HS-27A (cell line): Measurements from ENCODE around the gene TBXAS1.
A peak's percentile ranks its signal among the peaks of the same experiment; 100 is the strongest.
"Not testable (repeated sequence)": the region's sequence is repeated elsewhere in the genome, so short reads cannot be mapped to it uniquely, and the experiment has no call there.

Experiments used
- DNase-seq: peaks from one replicate; pipeline ENCODE4 v3.0.0-alpha.2; 2012; ENCODE audit warnings: low read depth, missing footprints

TBXAS1 gene

DNA sequence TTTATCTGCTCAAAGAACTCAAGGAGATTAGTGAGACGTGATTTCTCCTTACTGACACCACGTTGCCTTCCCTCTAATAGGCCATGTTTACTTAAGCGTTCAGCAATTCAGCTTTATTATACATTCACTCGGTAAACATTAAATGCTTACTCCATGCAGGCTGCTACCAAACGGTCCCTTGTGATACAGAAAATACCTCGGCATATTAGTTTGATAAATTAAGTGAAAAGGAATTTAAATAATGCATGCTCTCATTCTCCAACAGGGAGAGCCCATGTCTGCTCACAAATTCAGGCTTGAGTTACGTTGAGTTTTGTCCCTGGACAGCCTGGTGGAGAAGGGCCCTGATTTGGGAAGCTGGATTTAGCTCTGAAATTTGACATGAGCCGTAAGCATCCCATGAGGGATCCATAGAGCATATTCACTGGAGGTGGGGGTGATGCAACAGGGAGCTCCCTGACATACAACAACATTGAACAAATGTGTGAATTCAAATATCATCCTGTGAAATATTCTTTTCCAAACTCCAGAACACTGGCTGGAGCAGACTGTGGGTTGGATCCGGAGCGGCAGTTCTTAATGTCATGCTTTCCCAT lies 86.3 kb downstream of the TBXAS1 start:
- DNase-seq: no peak

DNA sequence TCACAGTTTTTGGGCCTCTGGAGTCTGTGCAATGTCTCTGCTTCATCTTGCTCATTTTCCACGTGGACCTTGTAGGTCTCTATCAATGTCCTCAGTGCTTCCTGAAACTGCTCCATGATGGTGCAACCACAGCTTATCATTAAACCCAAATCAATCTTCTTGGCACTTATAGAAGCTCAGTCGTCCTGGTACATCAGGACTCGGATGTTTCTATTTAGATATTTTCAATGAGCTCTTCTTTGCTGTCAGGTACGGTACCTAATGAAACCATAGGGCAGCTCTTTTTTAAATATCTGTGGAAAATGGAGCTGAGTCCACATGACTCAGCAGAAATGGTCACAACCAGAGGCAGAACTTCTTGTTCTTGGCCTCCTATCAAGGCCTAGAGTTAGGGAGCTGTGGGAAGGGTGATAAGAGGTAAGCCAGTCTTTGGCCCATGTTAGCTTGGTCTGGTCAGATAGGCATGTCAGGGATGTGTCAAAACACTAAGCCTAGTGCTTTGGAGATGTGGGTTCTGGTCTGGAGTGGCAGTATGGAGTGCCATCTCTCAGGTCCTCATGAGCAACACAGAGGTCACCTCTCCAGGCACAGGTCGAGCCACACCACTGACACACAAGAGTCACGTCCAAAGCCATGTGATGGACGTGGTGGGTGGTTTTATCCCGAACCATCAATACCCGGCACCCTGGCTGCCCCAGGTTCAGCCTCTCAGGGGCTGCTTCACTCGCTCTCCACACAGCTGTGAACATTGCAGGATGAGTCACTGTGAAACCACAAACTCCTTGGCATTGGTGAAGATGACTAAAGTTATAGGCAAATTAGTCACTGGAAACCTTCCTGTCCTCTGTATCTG lies 87.0 kb downstream of the TBXAS1 start:
- DNase-seq: peak; percentile 84

DNA sequence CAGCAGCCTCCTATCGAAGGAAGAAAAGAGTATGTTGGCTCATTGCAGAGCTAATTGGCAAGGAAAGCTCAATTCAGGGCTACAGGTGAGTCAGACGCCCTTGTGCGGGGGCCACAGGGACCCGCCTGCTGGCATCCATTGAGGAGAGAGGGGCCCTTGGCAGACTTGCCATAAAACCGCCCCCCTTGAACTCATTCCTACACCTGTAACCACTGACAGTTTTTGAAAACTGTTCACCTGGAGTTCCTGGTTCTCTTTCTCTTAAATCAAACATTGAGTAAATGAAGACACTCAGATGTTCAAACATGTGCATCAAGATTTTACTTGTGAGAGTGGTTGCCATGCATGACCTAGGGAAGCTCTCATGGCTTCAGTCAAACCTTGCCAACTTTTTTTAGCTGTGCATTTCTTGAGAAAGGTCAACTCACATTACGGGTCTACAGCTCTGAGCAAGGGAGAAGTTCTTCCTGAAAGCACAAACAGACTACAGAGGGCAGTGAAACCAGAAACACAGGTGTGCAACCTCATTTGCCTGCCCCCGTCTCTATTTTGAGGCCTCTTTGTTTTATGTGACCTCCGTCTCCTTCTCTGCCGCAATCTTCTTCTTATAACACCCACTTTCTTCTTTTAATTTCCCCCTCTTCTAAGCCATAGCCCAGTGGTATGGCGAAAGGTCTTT lies 87.8 kb downstream of the TBXAS1 start:
- DNase-seq: no peak

- no peak for DNase-seq
Measured at GRCh38 chr7:139917851-139918250, 88.8 kb downstream of the TBXAS1 start.

- no peak for DNase-seq
Measured at GRCh38 chr7:139918480-139918879, 89.4 kb downstream of the TBXAS1 start.

DNA sequence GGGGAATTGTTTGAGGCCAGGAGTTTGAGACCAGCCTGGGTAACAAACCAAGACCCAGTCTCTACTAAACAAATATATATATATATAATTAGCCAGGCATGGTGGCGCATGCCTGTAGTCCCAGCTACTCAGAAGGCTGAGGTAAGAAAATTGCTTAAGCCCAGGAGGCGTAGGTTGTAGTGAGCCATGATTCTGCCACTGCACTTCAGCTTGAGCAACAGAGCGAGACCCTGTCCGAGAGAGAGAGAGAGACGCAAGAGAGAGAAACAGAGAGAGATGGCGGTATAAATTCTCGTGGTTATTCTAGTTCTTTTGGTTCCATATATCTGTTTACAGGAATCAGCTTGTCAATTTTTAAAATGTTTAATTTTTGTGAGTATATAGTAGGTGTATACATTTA lies 94.0 kb downstream of the TBXAS1 start:
- no peak for DNase-seq

- no peak for DNase-seq
Measured at GRCh38 chr7:139924461-139924860, 95.4 kb downstream of the TBXAS1 start.

DNA sequence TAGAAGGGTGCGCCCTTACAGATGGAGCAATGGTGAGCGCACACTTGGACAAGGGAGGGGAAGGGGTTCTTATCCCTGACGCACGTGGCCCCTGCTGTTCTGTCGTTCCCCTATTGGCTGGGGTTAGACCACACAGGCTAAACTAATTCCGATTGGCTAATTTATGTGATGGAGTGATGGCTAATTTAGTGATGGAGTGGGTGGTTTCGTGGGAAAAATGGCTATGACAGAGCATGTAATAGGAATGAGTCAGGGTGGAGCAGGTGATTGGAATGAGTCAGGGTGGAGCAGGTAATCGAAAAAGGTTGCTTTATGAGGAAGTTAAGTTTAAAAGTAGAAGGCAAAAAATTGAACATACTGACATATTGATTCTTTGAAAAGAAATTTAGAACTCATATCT lies 100.2 kb downstream of the TBXAS1 start:
- not testable (repeated sequence) for DNase-seq

- DNase-seq: no peak
Measured at GRCh38 chr7:139930286-139930965, 101.4 kb downstream of the TBXAS1 start.

DNA sequence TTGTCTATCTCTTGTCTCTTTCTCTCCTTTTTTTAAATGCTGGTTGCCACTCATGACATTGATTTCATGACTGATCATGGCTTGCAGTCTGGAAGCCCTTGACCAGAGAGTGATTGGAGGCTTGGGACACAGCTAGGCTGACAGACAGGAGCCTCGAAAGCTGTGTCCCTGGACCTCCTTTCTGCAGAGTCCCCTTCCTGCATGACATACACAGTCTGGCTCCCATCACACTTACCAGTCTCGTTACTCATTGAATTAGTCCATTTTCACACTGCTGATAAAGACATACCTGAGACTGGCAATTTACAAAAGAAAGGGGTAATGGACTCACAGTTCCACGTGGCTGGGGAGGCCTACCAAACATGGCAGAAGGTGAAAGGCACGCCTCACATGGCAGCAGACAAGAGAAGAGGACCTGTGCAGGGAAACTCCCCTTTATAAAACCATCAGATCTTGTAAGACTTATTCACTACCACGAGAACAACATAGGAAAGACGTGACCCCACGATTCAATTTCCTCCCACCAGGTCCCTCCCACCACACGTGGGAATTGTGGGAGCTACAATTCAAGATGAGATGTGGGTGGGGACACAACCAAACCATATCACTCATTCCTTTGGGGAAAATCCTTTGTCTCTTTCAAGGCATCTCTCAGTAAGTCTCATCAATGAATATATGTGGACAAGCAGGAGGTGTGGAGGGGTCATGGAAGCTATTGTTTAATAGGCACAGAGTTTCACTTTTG lies 102.3 kb downstream of the TBXAS1 start:
- no peak for DNase-seq

DNA sequence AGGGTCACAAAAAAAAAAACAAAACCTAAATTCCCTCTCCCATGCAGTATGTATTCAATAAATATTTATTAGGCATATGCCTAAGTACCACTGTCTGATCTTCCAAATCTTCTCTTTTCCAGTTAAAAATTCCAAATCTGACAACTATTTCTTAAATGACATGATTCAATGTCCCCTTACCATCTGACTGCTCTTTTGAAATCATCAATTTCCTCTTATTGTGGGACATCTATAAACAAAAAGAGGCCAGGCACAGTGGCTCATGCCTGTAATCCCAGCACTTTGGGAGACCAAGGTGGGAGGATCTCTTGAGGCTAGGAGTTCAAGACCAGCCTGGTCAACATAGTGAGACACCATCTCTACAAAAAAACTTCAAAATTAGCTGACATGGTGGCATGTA lies 103.5 kb downstream of the TBXAS1 start:
- no peak for DNase-seq

GRCh38 chr7:139936760-139937310 lies 107.8 kb downstream of the TBXAS1 start:
- no peak for DNase-seq

- DNase-seq: no peak
Measured at GRCh38 chr7:139937715-139938114, 108.7 kb downstream of the TBXAS1 start.

- DNase-seq: no peak
Measured at GRCh38 chr7:139940866-139941265, 111.8 kb downstream of the TBXAS1 start.

DNA sequence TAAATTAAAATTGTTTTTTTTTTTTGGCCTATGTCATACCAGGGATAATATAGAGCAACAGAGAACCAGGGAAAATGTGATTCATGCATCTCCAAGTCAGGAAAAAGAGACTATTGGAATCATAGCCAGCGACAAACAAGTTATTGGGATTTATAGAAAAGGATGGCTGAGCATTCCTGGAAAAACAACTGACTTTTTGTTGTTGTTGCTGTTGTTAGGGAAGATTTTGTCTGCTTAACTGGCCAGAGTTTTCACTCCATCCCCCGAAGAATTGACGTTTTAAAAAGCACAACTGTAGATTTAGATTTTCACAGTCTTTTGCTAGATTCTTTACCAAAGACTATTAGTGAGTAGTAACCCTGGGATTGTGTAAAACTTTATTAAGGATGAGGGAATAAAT lies 112.4 kb downstream of the TBXAS1 start:
- no peak for DNase-seq

GRCh38 chr7:139941866-139942265 lies 112.8 kb downstream of the TBXAS1 start:
- DNase-seq: no peak

GRCh38 chr7:139942636-139943035 lies 113.6 kb downstream of the TBXAS1 start:
- DNase-seq: no peak

GRCh38 chr7:139943401-139943800 lies 114.3 kb downstream of the TBXAS1 start:
- no peak for DNase-seq

GRCh38 chr7:139944248-139944647 lies 115.2 kb downstream of the TBXAS1 start:
- no peak for DNase-seq

GRCh38 chr7:139946533-139946932 lies 117.5 kb downstream of the TBXAS1 start:
- no peak for DNase-seq

DNA sequence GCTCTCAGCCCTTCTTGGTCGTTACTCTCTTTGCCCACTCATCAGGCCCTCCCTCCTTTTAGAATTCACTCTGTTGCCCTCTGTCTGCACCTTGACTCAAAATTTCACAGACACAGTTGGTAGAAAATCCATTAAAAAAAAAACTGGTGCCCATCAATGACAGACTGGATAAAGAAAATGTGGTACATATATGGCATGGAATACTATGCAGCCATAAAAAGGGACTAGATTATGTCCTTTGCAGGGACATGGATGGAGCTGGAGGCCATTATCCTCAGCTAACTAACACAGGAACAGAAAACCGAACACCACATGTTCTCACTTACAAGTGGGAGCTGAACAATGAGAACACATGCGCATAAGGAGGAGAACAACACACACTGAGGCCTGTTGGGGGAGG lies 118.0 kb downstream of the TBXAS1 start:
- no peak for DNase-seq

DNA sequence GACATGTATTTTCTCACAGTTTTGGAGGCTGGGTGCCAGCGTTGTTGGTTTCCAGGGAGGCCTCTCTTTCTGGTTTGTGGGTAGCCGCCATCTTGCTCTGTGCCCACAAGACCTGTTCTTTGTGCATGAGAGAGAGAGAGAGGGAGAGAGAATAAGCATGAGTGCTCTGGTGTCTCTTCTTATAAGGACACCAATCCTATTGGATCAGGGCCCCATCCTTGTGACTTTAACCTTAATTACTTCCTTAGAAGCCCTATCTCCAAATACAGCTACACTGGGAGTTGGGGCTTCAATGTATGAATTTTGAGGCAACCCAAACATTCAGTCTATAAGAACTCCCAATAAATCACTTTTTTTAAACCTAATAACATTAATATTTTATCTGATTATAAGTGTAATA lies 119.1 kb downstream of the TBXAS1 start:
- no peak for DNase-seq
